ENCODE measurements around the gene CHRNG.

The CHRNG gene, protein sequence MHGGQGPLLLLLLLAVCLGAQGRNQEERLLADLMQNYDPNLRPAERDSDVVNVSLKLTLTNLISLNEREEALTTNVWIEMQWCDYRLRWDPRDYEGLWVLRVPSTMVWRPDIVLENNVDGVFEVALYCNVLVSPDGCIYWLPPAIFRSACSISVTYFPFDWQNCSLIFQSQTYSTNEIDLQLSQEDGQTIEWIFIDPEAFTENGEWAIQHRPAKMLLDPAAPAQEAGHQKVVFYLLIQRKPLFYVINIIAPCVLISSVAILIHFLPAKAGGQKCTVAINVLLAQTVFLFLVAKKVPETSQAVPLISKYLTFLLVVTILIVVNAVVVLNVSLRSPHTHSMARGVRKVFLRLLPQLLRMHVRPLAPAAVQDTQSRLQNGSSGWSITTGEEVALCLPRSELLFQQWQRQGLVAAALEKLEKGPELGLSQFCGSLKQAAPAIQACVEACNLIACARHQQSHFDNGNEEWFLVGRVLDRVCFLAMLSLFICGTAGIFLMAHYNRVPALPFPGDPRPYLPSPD

DNA sequence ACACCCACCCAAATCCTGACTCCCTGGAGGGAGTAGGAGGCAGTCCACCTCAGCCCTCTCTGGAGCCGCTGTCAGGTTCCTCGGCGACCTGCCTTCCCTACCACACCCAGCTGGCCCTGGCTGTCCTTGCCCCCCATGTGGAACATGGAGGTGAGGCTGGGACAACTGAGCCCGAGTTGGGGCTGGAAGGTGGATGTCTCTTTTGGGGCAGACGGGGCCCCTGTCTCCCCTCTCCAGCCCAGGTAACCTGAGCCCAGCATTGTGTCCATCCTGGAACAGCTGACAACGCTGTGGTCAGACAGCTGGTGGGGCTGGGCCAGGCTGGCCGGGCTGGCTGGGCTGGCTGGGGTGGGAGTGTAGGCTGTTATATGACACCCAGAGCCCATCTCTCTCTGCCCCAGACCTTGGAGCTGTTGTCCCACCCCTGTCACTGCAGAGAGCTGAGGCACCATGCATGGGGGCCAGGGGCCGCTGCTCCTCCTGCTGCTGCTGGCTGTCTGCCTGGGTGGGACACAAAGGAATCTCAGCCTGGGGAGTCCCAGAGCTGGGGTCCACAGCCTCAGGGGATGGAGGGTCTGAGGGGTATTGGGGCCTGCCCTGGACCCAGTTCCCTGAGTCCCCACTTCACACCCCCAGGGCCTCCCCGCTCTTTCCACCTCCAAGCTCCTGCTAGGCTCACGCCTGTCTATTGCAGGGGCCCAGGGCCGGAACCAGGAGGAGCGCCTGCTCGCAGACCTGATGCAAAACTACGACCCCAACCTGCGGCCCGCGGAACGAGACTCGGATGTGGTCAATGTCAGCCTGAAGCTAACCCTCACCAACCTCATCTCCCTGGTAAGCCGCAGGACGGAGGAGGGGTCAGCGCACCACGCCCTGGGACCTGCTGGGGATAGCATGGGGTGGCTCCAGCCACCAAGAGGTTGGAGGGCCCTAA is at the start of gene CHRNG:
Gene CHRNG (plus strand): TSS at position 395 of the 934 bp plus-strand sequence. CDS start 56 bp downstream, at position 451.
- no peaks in the 10 kb centered on the region for H3K36me3 ChIP-seq (ENCODE audit: insufficient read depth, low read length)
- H2AFZ ChIP-seq (ENCODE audit: low read length, unreplicated experiment) = no peak within 1 kb of the TSS
- H3K27ac ChIP-seq (ENCODE audit: low read depth, low read length) = no peak within 1 kb of the TSS
- peaks cover 7% of the 10 kb centered on the region for H3K27me3 ChIP-seq (ENCODE audit: insufficient read depth, low read length)
- H3K4me1 ChIP-seq (ENCODE audit: control insufficient read depth, insufficient read depth, low read length, unreplicated experiment) = no peaks in the 10 kb centered on the region
- no peak within 1 kb of the TSS for H3K4me3 ChIP-seq (ENCODE audit: low read depth, low read length)
- no peaks in the 10 kb centered on the region for H3K79me2 ChIP-seq (ENCODE audit: control insufficient read depth, insufficient read depth, low read length, unreplicated experiment)

DNA sequence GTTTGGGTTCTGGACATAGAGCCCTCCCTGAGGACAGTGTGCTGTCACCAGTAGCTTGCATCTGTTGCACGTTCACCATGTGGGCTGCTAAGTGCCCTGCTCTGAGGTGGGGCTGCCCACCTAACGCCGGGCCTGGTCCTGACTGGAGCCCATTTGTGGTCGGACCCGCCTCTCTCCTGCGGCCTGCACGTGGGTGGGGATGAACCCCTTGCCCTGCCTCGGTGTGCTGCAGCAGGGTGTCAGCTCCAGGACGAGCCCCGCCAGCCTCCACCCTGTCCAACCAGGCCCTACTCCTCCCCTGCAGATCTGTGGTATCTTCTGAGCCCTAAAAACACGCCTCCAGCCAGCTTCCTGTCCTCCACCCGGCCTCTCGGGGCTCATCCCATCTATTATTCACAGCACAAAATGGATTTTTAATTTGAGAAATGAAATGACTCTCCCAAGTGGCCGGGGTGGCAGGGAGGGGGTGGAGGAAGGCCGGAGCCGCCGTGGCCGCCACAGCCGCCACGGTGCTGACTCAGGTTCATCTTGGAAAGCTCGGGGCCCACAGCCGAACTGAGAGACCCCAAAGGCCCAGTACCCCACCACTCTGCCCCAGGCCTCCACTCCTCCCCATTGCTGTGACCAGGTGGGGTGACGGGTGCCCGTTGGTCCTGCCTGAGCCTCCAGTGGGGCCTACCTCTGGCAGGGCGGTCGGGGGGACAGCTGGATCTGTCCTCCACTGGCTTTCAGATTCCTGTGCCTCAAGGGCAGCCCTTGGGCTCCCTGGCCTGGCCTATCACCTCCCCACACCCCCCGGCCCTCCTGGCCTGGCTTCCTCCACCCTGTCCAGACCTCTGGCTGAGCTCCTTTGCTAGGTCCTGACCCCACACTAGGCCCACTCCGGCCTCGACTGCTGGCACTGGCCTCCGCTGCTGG is 49.0 kb upstream of the CHRNG start:
- H3K4me3 ChIP-seq (ENCODE audit: low read depth, low read length) = no peak overlapping the region
- no peaks in the 10 kb centered on the region for H3K36me3 ChIP-seq (ENCODE audit: insufficient read depth, low read length)
- peaks cover 34% of the 10 kb centered on the region for H3K27me3 ChIP-seq (ENCODE audit: insufficient read depth, low read length)
- H3K4me1 ChIP-seq (ENCODE audit: control insufficient read depth, insufficient read depth, low read length, unreplicated experiment) = no peaks in the 10 kb centered on the region
- no peak overlapping the region for H3K27ac ChIP-seq (ENCODE audit: low read depth, low read length)
- no peaks in the 10 kb centered on the region for H3K79me2 ChIP-seq (ENCODE audit: control insufficient read depth, insufficient read depth, low read length, unreplicated experiment)
- no peak overlapping the region for H2AFZ ChIP-seq (ENCODE audit: low read length, unreplicated experiment)

- no peaks in the 10 kb centered on the region for H3K79me2 ChIP-seq (ENCODE audit: control insufficient read depth, insufficient read depth, low read length, unreplicated experiment)
- H3K27ac ChIP-seq (ENCODE audit: low read depth, low read length) = no peak overlapping the region
- H2AFZ ChIP-seq (ENCODE audit: low read length, unreplicated experiment) = no peak overlapping the region
- no peaks in the 10 kb centered on the region for H3K4me1 ChIP-seq (ENCODE audit: control insufficient read depth, insufficient read depth, low read length, unreplicated experiment)
- peaks cover 26% of the 10 kb centered on the region for H3K27me3 ChIP-seq (ENCODE audit: insufficient read depth, low read length)
- H3K36me3 ChIP-seq (ENCODE audit: insufficient read depth, low read length) = no peaks in the 10 kb centered on the region
- no peak overlapping the region for H3K4me3 ChIP-seq (ENCODE audit: low read depth, low read length)
Measured at GRCh38 chr2:232491139-232491780, 48.2 kb upstream of the CHRNG start.

- no peaks in the 10 kb centered on the region for H3K79me2 ChIP-seq (ENCODE audit: control insufficient read depth, insufficient read depth, low read length, unreplicated experiment)
- no peaks in the 10 kb centered on the region for H3K4me1 ChIP-seq (ENCODE audit: control insufficient read depth, insufficient read depth, low read length, unreplicated experiment)
- H3K36me3 ChIP-seq (ENCODE audit: insufficient read depth, low read length) = no peaks in the 10 kb centered on the region
- H3K4me3 ChIP-seq (ENCODE audit: low read depth, low read length) = no peak overlapping the region
- H3K27me3 ChIP-seq (ENCODE audit: insufficient read depth, low read length) = peaks cover 16% of the 10 kb centered on the region
- H2AFZ ChIP-seq (ENCODE audit: low read length, unreplicated experiment) = no peak overlapping the region
- no peak overlapping the region for H3K27ac ChIP-seq (ENCODE audit: low read depth, low read length)
Measured at GRCh38 chr2:232492236-232492848, 47.1 kb upstream of the CHRNG start.

- Histone ChIP-seq H3K27me3 (ENCODE audit: insufficient read depth, low read length) (peaks cover 15% of the 10 kb centered on the region), H3K4me3 (ENCODE audit: low read depth, low read length) (no peak overlapping the region), H3K27ac (ENCODE audit: low read depth, low read length) (no peak overlapping the region), H2AFZ (ENCODE audit: low read length, unreplicated experiment) (no peak overlapping the region), H3K79me2 (ENCODE audit: control insufficient read depth, insufficient read depth, low read length, unreplicated experiment) (no peaks in the 10 kb centered on the region), H3K36me3 (ENCODE audit: insufficient read depth, low read length) (no peaks in the 10 kb centered on the region), H3K4me1 (ENCODE audit: control insufficient read depth, insufficient read depth, low read length, unreplicated experiment) (no peaks in the 10 kb centered on the region)
Measured at GRCh38 chr2:232492963-232493700, 46.4 kb upstream of the CHRNG start.

DNA sequence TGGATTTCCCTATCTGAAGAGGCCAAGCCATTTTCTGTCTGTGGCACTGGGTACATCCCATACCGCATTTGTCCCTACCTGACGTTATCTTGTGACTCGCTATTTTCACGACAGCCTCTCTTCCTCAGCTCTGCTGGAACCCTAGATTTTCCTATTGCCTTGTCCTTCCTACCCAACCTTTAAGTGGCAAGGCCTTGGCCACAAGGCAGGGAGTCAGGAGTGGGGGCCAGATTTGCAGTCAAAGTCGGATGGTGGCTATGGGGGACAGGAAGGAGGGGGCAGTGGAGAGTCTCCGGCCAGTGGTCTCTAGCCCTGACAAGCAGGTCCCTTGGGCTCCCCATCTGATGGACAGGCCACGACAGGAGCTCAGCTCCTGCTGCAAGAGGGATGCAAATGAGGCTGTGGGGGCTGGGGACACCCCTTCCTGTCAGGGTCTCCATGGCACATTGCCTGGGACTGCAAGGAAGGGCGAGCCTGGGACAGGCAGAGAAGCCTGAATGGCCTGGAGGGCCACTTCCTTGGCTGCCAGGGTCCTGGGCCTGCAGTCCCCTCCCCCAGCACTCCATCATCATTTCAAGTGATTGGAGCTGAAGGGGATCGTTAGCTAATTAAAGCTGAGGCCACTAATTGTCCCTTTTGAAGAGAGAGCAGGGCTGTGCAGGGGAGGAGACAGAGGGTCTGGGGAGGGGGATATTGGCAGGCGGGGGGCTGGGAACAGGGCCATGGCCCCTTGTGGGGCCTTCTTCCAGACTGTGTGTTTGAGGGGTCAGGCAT is 45.6 kb upstream of the CHRNG start:
- H3K36me3 ChIP-seq (ENCODE audit: insufficient read depth, low read length) = no peaks in the 10 kb centered on the region
- H3K27ac ChIP-seq (ENCODE audit: low read depth, low read length) = no peak overlapping the region
- H3K79me2 ChIP-seq (ENCODE audit: control insufficient read depth, insufficient read depth, low read length, unreplicated experiment) = no peaks in the 10 kb centered on the region
- H3K4me3 ChIP-seq (ENCODE audit: low read depth, low read length) = no peak overlapping the region
- H3K27me3 ChIP-seq (ENCODE audit: insufficient read depth, low read length) = peaks cover 15% of the 10 kb centered on the region; the same call in 1 of the 2 replicates
- H3K4me1 ChIP-seq (ENCODE audit: control insufficient read depth, insufficient read depth, low read length, unreplicated experiment) = no peaks in the 10 kb centered on the region
- H2AFZ ChIP-seq (ENCODE audit: low read length, unreplicated experiment) = no peak overlapping the region

DNA sequence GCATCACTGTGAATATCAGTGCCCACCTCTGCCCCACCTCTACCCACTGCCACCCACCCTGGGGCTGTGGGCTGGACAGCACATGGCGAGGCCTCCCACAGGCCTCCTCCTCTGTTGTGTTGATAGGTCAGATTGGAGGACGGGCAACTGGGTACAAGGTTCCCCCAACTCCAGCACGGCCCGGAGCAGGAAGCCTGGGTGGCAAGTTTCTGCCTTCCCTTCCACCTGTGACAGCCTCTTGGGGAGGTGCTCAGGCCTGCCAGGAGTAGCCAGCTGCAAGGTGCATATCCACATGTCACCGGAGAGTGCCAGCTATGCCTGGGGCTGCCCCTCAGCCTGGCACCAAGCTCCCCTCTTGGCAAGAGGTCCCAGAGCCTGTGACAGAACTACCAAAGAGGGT is 45.0 kb upstream of the CHRNG start:
- Histone ChIP-seq H3K27ac (ENCODE audit: low read depth, low read length) (no peak overlapping the region), H3K4me3 (ENCODE audit: low read depth, low read length) (no peak overlapping the region), H3K36me3 (ENCODE audit: insufficient read depth, low read length) (no peaks in the 10 kb centered on the region), H3K79me2 (ENCODE audit: control insufficient read depth, insufficient read depth, low read length, unreplicated experiment) (no peaks in the 10 kb centered on the region), H3K4me1 (ENCODE audit: control insufficient read depth, insufficient read depth, low read length, unreplicated experiment) (no peaks in the 10 kb centered on the region), H2AFZ (ENCODE audit: low read length, unreplicated experiment) (no peak overlapping the region), H3K27me3 (ENCODE audit: insufficient read depth, low read length) (peaks cover 14% of the 10 kb centered on the region; the same call in 1 of the 2 replicates)

DNA sequence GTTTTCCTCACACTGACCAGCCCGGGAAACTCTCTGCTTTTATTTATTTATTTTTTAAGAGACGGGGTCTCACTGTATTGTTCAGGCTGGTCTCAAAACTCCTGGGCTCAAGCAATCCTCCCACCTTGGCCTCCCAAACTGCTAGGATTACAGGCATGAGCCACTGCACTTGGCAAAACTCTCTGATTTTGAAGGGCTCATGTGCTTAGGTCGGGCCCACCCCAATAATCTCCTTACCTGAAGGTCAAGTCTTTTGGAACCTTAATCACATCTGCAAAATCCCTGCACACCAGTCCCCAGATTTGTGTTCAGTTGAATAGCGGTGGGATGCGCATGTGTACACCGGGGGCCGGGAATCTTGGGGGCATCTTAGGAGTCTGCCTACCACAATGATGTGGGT is 44.2 kb upstream of the CHRNG start:
- Histone ChIP-seq H3K27ac (ENCODE audit: low read depth, low read length) (no peak overlapping the region), H2AFZ (ENCODE audit: low read length, unreplicated experiment) (no peak overlapping the region), H3K79me2 (ENCODE audit: control insufficient read depth, insufficient read depth, low read length, unreplicated experiment) (no peaks in the 10 kb centered on the region), H3K27me3 (ENCODE audit: insufficient read depth, low read length) (peaks cover 14% of the 10 kb centered on the region; the same call in 1 of the 2 replicates), H3K36me3 (ENCODE audit: insufficient read depth, low read length) (no peaks in the 10 kb centered on the region), H3K4me3 (ENCODE audit: low read depth, low read length) (no peak overlapping the region), H3K4me1 (ENCODE audit: control insufficient read depth, insufficient read depth, low read length, unreplicated experiment) (no peaks in the 10 kb centered on the region)

Measured in ACC112 (cell line).